B cell (primary cell): ENCODE results near the gene IL12RB1. TPM values are rescaled to one million over a fixed set of nuclear protein-coding genes. Genes with fewer than 3 reads are reported as not detected.

ENCODE experiments used
- ATAC-seq: fragments of 200-7000 bp; cut with Tn5 transposase; one replicate; pipeline ENCODE4 v1.10.0; 2021; ENCODE audit warnings: low read depth, mild to moderate bottlenecking, moderate number of reproducible peaks, moderate library complexity
- CTCF ChIA-PET: fragments of 350-600 bp; sonication (Branson Sonifier 250); formaldehyde crosslinking; loops from one replicate; lab custom pipeline; 2021; ENCODE audit warnings: antibody characterized with exemption, inconsistent platforms; lab: Charles Lee
- POLR2A ChIA-PET: fragments of 350-600 bp; sonication (Branson Sonifier 250); formaldehyde crosslinking; loops from one replicate; lab custom pipeline; 2021; ENCODE audit warnings: antibody characterized with exemption; lab: Charles Lee
- DNase-seq: peaks from one replicate; pipeline ENCODE4 v3.0.0; 2013
- H2AFZ ChIP-seq: 2 replicates; pipeline ENCODE4 v1.6.1; 2012; ENCODE audit warnings: mild to moderate bottlenecking, low read depth, low read length; ENCODE audit not compliant: insufficient read depth, poor library complexity, severe bottlenecking
- H3K27ac ChIP-seq, 2 donors: 1 replicate in 1 of 2; 2 replicates in 1 of 2; pipeline ENCODE4 v1.5.1; 2012 to 2013; ENCODE audit warnings: low read length in 2 of 2, mild to moderate bottlenecking in 2 of 2, moderate library complexity in 1 of 2
- H3K27me3 ChIP-seq, 4 experiments: fragments of 200-600 bp in 1 of 4; sonication (generic) in 1 of 4; replicated peaks in 1 of 4; 1 replicate in 2 of 4; 2 replicates in 2 of 4; pipeline versions ENCODE4 v1.6.1 to v1.7.0; 2013 to 2016; ENCODE audit warnings: low read length in 3 of 4, mild to moderate bottlenecking in 2 of 4, mixed read lengths in 1 of 4, moderate library complexity in 1 of 4; ENCODE audit not compliant: insufficient read depth in 4 of 4, control insufficient read depth in 3 of 4; ENCODE audit errors: control extremely low read depth in 1 of 4
- H3K36me3 ChIP-seq, 2 experiments: replicated peaks in 1 of 2; 1 replicate in 1 of 2; 2 replicates in 1 of 2; pipeline versions ENCODE4 v1.6.1 to v1.7.1; 2013; ENCODE audit warnings: low read length in 1 of 2; ENCODE audit not compliant: insufficient read depth in 2 of 2, control insufficient read depth in 1 of 2; ENCODE audit errors: control extremely low read depth in 1 of 2, extremely low read depth in 1 of 2
- H3K4me1 ChIP-seq, 2 donors: fragments of 200-600 bp in 1 of 2; sonication (generic) in 1 of 2; 1 replicate in 1 of 2; 2 replicates in 1 of 2; pipeline versions ENCODE4 v1.5.1 to v1.6.1; 2013 to 2017; ENCODE audit warnings: low read length in 2 of 2; ENCODE audit not compliant: control insufficient read depth in 2 of 2, insufficient read depth in 2 of 2
- H3K4me2 ChIP-seq: replicated peaks from 2 replicates; pipeline ENCODE3; 2012; ENCODE audit warnings: mild to moderate bottlenecking, low read depth, low read length; ENCODE audit not compliant: poor library complexity, severe bottlenecking
- H3K4me3 ChIP-seq, 5 experiments: fragments of 200-600 bp in 1 of 5; sonication (generic) in 1 of 5; 1 replicate in 3 of 5; 2 replicates in 2 of 5; pipeline versions ENCODE4 v1.5.1 to v1.7.0; 2011 to 2016; ENCODE audit warnings: low read length in 4 of 5, mild to moderate bottlenecking in 4 of 5, low read depth in 2 of 5, control low read depth in 1 of 5, moderate library complexity in 1 of 5; ENCODE audit not compliant: insufficient read depth in 1 of 5; ENCODE audit errors: control extremely low read depth in 1 of 5, extremely low read depth in 1 of 5
- H3K79me2 ChIP-seq: fragments of 200-600 bp; sonication (generic); one replicate; pipeline ENCODE4 v1.6.0; 2016; ENCODE audit warnings: low read length; ENCODE audit not compliant: control insufficient read depth, insufficient read depth
- H3K9ac ChIP-seq: fragments of 200-600 bp; sonication (generic); 2 replicates; pipeline ENCODE4 v1.6.1; 2017; ENCODE audit warnings: mild to moderate bottlenecking, low read length, moderate library complexity
- H3K9me3 ChIP-seq, 3 donors: one replicate each; pipeline versions ENCODE4 v1.6.1 to v1.7.1; 2013; ENCODE audit warnings: low read length in 2 of 3; ENCODE audit not compliant: control insufficient read depth in 2 of 3, insufficient read depth in 1 of 3; ENCODE audit errors: control extremely low read depth in 1 of 3
- H4K20me1 ChIP-seq: 2 replicates; pipeline ENCODE4 v1.6.0; 2012; ENCODE audit warnings: mild to moderate bottlenecking, low read length; ENCODE audit not compliant: insufficient read depth, control insufficient read depth, poor library complexity, severe bottlenecking
- H3K27ac Mint-ChIP-seq: one replicate; pipeline ENCODE4 v1.8.0; 2021; ENCODE audit warnings: mixed read lengths
- H3K27me3 Mint-ChIP-seq: one replicate; pipeline ENCODE4 v1.8.0; 2021; ENCODE audit warnings: mixed read lengths
- H3K4me1 Mint-ChIP-seq: one replicate; pipeline ENCODE4 v1.8.0; 2021; ENCODE audit warnings: mixed read lengths
- H3K4me3 Mint-ChIP-seq: one replicate; pipeline ENCODE4 v1.8.0; 2021; ENCODE audit warnings: mixed read lengths
- H3K9me3 Mint-ChIP-seq: one replicate; pipeline ENCODE4 v1.8.0; 2022; ENCODE audit warnings: mixed read lengths; ENCODE audit not compliant: insufficient read depth
- CTCF ChIP-seq: fragments of 200-600 bp; IDR thresholded peaks from one replicate; pipeline ENCODE4 v1.8.0; 2022; ENCODE audit warnings: antibody characterized with exemption, mild to moderate bottlenecking
- EZH2 ChIP-seq: IDR thresholded peaks from 2 replicates; pipeline ENCODE4 v1.6.1; 2012; ENCODE audit warnings: borderline replicate concordance, low read depth, mild to moderate bottlenecking, moderate library complexity, low read length; ENCODE audit not compliant: insufficient read depth, poor library complexity, severe bottlenecking
- WGBS: methylation state at CpG from one replicate; pipeline ENCODE4 v1.1.5; 2013; ENCODE audit warnings: missing lambda C conversion rate; ENCODE audit not compliant: insufficient coverage; 5-methylcytosine and 5-hydroxymethylcytosine counted together
- intact Hi-C: fragments of 100-400 bp; cut with micrococcal nuclease; formaldehyde crosslinking; loops from one replicate; pipeline ENCODE4 v1.10.0; 2022
- polyA plus RNA-seq: library from polyadenylated mRNA; depleted of rRNA; stranded (reverse); fragments of >200 nt; gene quantifications from 2 replicates; pipeline ENCODE4 v1.2.3, GENCODE V29; 2012
- total RNA-seq, 2 donors: library from RNA; stranded (reverse); fragments of 120-200 nt in 1 of 2; gene quantifications; 1 replicate in 1 of 2; 2 replicates in 1 of 2; pipeline versions ENCODE4 v1.2.3 to v1.2.4, GENCODE V29; 2013 to 2022

The IL12RB1 gene
- total and polyA plus RNA-seq, 2 donors (not counting 1 experiment from before 2014, with no cell fraction given): 18.8 to 24.5 TPM

- TF ChIP-seq EZH2 (no peak), CTCF (peak; percentile 96)
- H3K27ac ChIP-seq: peak overlapping the region; percentile 67 to 71
- no peaks in the 10 kb centered on the region for H3K27me3 Mint-ChIP-seq
- peak overlapping the region in 3 of 5 experiments; percentile 21 to 23 (median 23) for H3K4me3 ChIP-seq
- H3K36me3 ChIP-seq: peaks cover 0 to 5% of the 10 kb centered on the region in 2 experiments
- peaks cover 0 to 7% (median 0%) of the 10 kb centered on the region in 3 donors for H3K9me3 ChIP-seq
- no peaks in the 10 kb centered on the region for H4K20me1 ChIP-seq
- POLR2A ChIA-PET: interaction anchor here (0.5 to 4.2 kb wide), 11 partner anchors 14 to 133 kb away, joined by 4 to 41 read pairs (median 6); partner anchors contain the start of gene ARRDC2
- H3K4me1 Mint-ChIP-seq: peaks cover 20% of the 10 kb centered on the region
- ATAC-seq (peak; percentile 96), DNase-seq (peak; percentile 90)
- peak overlapping the region; percentile 55 for H3K9ac ChIP-seq
- CTCF ChIA-PET: interaction anchor here (0.7 to 12.1 kb wide), 25 partner anchors 11 to 194 kb away, joined by 3 to 345 read pairs (median 4); partner anchors contain the start of genes ARRDC2, CCDC124, IL12RB1 and MAST3
- H3K9me3 Mint-ChIP-seq: no peaks in the 10 kb centered on the region
- H2AFZ ChIP-seq: peak overlapping the region; percentile 62
- WGBS: 3% methylated on average over 27 of the region's 34 CpGs
- H3K27me3 ChIP-seq: no peaks in the 10 kb centered on the region
- peak overlapping the region; percentile 72 for H3K4me2 ChIP-seq
- H3K4me3 Mint-ChIP-seq: peak overlapping the region; percentile 65
- peak overlapping the region; percentile 89 for H3K27ac Mint-ChIP-seq
- H3K4me1 ChIP-seq: peaks cover 11 to 13% of the 10 kb centered on the region in 2 donors
- intact Hi-C loops: loop anchor here (1.0 to 5.0 kb wide), 5 partner anchors 13 to 120 kb away; no protein-coding TSS in a partner anchor
- H3K79me2 ChIP-seq: no peaks in the 10 kb centered on the region
These were observed 28.3 kb downstream of the IL12RB1 start for GRCh38 chr19:18058208-18059009.
